ENCODE data around the gene STK33.

Gene STK33

GRCh38 chr11:8426076-8426475, 168.0 kb downstream of the STK33 start:
- no peak for DNase-seq (ENCODE audit: low read depth in 2 of 2)

- DNase-seq (ENCODE audit: low read depth in 2 of 2) = no peak
Measured at GRCh38 chr11:8415195-8415594, 178.8 kb downstream of the STK33 start.

GRCh38 chr11:8408151-8408941, 185.7 kb downstream of the STK33 start:
- DNase-seq (ENCODE audit: low read depth in 2 of 2) = no peak

DNA sequence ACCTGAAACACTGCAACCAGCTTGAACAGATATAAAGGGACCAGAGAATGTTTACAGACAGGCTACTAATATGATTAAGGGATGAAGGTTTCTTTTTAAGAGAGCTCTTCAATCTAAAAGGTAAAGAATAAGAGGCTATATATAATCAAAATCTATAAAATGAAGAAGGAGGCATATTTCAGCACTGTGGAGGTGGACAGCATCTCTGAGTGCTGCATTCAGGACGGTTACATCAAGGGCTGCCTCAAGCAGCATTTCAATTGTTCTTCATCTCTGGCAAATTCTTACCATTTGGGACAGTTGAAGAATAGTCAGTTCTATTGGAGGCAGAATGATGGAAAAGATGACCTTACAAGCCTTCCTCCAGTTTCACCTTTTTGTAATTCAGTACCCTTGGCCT, 190.7 kb downstream of the STK33 start:
- no peak for DNase-seq (ENCODE audit: low read depth in 2 of 2)

DNA sequence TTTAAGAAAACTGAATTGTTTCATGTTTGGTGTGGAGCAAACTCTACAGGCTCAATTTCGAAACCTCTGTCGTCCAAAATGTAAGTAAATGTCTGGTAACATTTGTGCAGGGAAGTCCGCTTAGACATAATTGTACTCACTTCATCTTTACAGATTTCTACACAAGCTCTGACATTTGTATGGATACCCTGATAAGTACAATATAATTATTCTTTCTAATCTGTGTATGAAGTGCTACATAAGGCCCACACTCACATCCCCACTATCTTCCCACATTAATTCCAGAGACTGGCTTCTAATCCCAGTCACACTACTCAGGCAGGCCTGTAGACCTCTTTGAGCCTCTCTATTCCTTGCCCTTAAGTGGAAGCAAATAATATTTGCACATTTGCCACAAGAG, 201.1 kb downstream of the STK33 start:
- DNase-seq (ENCODE audit: low read depth in 2 of 2) = no peak

- no peak for DNase-seq (ENCODE audit: low read depth in 2 of 2)
Measured at GRCh38 chr11:8392166-8392565, 201.9 kb downstream of the STK33 start.

DNA sequence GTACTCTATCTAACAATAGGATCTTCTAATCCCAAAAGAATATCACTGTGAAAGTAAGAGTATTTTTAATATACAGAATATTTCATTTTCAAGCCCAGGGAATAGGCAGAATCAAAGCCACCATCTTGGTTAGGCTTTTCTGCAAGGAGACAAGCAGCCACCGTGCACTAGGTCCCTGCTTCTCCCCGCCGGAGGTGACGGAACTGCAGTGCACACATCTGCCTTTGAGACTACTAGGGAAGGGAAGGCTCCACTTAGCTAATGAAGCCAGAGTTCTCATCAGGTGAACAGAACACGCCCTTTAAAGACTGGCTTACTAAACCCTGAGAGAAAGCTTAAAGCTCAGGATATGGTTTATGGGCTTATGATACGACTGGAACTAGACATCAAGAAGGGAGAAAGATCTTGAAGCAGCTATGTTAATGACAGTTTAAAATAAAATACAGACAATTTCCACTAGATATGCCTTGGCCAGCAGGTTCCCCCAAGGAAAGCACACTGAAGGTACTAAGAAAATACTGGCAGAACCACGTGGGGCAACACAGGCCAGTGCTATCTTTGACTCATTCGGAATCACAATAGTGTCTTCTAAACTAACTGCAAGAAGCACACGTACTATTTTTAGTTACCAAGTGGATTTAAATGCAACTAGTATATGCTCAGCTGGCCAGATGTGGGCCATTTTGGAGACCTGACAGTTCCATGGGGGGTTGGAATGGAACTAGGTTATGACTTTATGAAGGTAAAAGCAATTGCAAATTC, 203.0 kb downstream of the STK33 start:
- no peak for DNase-seq (ENCODE audit: low read depth in 2 of 2)

GRCh38 chr11:8389029-8389996, 204.7 kb downstream of the STK33 start:
- no peak for DNase-seq (ENCODE audit: low read depth in 2 of 2)

- no peak for DNase-seq (ENCODE audit: low read depth in 2 of 2)
Measured at GRCh38 chr11:8387693-8388092, 206.3 kb downstream of the STK33 start.

DNA sequence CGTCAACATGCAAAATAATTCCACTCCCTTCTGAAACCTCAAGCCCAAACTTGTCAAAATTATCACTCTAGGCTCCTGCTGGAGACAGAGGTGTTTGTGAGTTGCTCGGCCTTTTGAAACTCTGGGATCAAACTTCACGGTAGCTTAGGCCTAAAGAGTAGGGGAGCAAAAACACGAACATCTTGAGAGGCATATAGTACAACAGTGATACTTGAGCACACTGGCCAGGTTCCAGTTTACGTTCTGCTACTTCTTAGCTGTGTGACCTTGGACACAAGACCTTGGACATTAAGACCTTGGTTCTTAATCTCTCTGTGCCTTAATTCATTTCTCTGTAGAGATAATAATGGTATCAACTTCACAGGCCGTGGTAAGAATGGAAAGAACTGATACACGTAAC, 206.9 kb downstream of the STK33 start:
- DNase-seq (ENCODE audit: low read depth in 2 of 2) = no peak

GRCh38 chr11:8386134-8386864, 207.7 kb downstream of the STK33 start:
- DNase-seq (ENCODE audit: low read depth in 2 of 2) = no peak

DNA sequence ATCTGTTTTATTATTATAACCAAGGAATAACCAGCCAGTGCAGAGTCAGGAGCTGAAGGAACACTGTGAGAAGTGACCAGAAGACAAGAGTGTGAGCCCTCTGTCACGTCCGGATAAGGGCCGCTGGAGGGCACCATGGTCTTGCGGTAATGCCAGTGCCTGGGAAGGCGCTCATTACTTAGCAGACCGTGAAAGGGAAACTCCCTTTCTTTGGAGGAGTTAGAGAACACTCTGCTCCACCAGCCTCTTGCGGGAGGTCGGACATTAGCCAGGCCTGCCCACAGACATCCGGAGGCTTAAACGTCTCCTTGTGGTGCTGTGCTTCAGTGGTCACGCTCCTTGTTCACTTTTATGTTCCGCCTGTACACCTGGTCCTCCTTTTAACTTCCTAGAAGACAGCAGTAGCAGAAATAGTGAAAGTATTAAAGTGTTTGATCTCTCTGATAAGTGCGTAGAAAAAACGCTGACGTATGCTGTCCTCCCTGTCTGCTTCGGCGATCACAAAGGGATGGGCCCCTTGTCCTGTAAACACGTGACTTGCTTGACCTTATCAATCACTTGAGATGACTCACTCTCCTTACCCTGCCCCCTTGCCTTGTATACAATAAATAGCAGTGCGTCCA, 209.7 kb downstream of the STK33 start:
- no peak for DNase-seq (ENCODE audit: low read depth in 2 of 2)

DNA sequence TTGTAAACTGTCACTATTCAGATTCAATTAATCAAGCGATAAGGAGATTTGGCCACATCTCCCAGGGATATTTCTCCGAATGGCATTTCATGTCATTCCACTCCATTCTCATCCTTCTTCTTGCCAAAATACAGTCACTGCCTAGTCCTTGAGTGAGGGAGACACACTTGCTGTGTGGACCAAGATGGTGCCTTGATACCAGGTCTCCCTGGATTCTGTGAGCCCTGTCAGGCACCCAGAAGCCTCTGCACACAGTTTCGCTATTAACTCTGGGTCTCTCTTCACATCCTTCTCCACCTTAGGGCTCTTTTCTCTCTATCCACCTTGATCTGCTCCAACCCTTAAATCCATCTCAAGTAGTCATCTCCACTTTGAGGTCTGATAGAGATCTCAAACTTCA, 210.4 kb downstream of the STK33 start:
- DNase-seq (ENCODE audit: low read depth in 2 of 2) = no peak

DNA sequence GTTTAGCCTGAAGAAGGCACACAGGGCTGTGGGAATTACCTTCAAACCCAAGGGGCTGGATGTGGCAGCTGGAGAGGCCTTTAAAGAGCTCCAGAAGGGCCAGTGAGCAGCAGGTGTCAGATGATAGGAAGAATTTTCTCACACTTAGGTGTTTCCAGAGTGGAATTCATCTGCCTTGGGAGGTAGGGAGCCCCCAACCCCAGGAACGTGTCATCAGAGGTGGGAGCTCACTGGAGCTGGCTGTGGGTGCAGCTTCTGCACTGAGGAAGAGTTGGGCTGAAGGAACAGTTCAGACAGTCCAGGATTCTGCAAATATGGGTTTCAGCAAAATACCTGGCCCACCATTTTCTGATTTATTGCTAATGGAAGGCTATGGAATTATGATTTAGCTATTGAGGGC, 210.8 kb downstream of the STK33 start:
- no peak for DNase-seq (ENCODE audit: low read depth in 2 of 2)

GRCh38 chr11:8382436-8383053, 211.5 kb downstream of the STK33 start:
- no peak for DNase-seq (ENCODE audit: low read depth in 2 of 2)

DNA sequence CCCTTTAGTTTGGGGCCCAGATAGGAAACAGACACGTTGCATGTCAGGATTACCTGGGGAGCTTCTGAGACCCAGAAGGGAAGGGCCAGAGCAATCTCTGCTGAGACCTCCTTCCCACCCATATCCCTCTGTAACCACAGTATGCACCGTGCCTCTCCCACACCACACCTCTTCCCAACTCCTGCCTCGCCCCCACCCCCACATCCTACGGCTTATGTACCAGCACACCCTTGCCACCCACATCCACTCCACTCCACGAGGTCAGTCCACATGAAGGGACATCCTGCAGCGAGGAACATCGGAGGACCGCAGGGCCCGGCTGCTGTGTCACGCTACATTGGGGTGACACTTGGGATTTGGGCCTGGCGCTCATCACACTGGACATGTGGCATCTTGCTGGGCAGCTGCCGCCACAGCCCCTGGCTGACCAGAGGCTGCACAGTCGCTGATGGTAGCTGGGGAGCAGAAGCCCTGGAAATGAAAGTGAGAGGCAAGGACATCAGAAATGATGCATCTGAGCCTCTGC, 212.1 kb downstream of the STK33 start:
- DNase-seq (ENCODE audit: low read depth in 2 of 2) = no peak

DNA sequence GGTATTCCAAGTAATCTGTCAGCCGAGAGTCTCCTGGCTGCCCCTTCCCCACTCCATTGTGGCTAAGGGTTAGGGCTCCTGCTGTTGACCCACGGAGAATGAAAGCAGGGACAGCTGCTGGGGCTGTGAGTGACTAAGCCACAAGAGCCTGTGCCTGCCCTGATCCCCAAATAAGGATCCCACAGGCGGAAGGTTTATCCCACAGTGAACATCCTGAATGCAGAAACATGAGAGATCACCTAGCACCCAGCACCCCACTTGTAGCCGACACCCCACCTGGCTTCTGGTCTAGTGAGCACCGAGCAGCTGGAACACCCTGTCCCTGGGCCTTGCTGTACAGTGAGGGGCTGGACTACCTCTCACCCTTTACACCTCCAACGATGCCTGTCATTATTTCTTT, 212.7 kb downstream of the STK33 start:
- DNase-seq (ENCODE audit: low read depth in 2 of 2) = no peak

DNA sequence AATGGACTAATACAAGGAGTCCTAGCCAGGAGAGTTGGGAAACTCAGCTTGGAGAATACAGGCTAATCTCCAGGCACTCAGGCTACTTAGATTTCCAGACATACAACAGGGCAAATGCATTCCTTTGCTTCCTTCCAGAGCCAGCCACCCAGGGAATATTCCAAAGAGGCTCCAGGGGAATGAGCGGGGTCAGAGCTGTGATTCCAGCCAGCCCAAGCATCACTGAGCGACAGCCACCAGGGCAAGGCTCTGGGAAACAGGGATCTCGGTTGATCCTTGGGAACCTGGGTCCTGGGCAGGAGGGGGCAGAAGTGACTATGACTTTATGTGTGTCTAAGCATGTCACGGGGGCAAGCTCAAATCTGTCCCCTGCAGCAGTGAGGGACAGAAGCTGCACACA, 218.1 kb downstream of the STK33 start:
- DNase-seq (ENCODE audit: low read depth in 2 of 2) = no peak

- no peak for DNase-seq (ENCODE audit: low read depth in 2 of 2)
Measured at GRCh38 chr11:8375460-8375859, 218.6 kb downstream of the STK33 start.

DNA sequence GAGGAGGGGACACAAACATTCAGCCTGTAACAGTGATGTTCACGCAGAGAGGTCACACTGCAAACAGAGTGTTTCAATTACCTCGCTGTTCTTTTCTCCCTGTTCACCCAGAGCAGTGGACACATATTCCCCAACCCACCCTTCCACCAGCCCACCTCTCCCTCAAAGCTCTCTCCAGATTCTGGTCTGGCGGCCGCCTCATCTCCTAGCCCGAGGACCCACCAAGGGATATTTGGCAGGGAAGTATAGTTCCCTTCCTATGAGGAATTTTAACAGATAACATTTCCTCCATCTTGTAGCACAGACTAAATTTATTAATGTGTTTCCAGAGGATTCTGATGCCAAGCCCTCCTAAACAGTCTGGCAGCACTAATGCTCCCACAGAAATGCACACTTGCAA, 219.3 kb downstream of the STK33 start:
- no peak for DNase-seq (ENCODE audit: low read depth in 2 of 2)
